Skeletal muscle tissue (tissue), 4 donors: ENCODE measurements around the gene CTNND2. TPM values are rescaled to one million over a fixed set of nuclear protein-coding genes. Genes with fewer than 3 reads are reported as not detected.

Source experiments
- H3K27ac ChIP-seq: one replicate; pipeline ENCODE4 v1.7.0; 2013; ENCODE audit warnings: mild to moderate bottlenecking, low read depth, low read length, inconsistent platforms
- H3K27me3 ChIP-seq, 3 donors: one replicate each; pipeline ENCODE4 v1.7.0; 2013; ENCODE audit warnings: low read length in 3 of 3; ENCODE audit not compliant: control insufficient read depth in 3 of 3, insufficient read depth in 3 of 3
- H3K36me3 ChIP-seq, 3 donors: one replicate each; pipeline ENCODE4 v1.7.0; 2013; ENCODE audit warnings: low read length in 3 of 3; ENCODE audit not compliant: control insufficient read depth in 3 of 3, insufficient read depth in 3 of 3
- H3K4me1 ChIP-seq, 3 donors: one replicate each; pipeline ENCODE4 v1.7.0; 2013; ENCODE audit warnings: low read length in 3 of 3, mild to moderate bottlenecking in 3 of 3; ENCODE audit not compliant: control insufficient read depth in 3 of 3, insufficient read depth in 3 of 3
- H3K4me3 ChIP-seq, 3 donors: one replicate each; pipeline ENCODE4 v1.7.0; 2013; ENCODE audit warnings: low read length in 3 of 3
- H3K9ac ChIP-seq, 3 donors: one replicate each; pipeline ENCODE4 v1.7.0; 2013; ENCODE audit warnings: low read length in 3 of 3, mild to moderate bottlenecking in 3 of 3, moderate library complexity in 2 of 3, low read depth in 1 of 3
- H3K9me3 ChIP-seq, 3 donors: one replicate each; pipeline ENCODE4 v1.7.0; 2013; ENCODE audit warnings: low read length in 3 of 3; ENCODE audit not compliant: control insufficient read depth in 3 of 3
- total RNA-seq: library from RNA; depleted of rRNA; stranded (reverse); fragments of >200 nt; gene quantifications from one replicate; pipeline ENCODE4 v1.2.3, GENCODE V29; 2014
- donor health status: Osteomylitis.

Gene CTNND2
- total RNA-seq, 1 donor from 2014 or later: 0.52 TPM

- Histone ChIP-seq H3K9ac (no peak overlapping the region), H3K9me3 (no peaks in the 10 kb centered on the region), H3K4me1 (no peaks in the 10 kb centered on the region), H3K27ac (no peak overlapping the region), H3K4me3 (no peak overlapping the region), H3K36me3 (no peaks in the 10 kb centered on the region), H3K27me3 (peaks cover 0 to 14% (median 11%) of the 10 kb centered on the region in 3 donors)
These were observed 908.4 kb downstream of the CTNND2 start for GRCh38 chr5:10995891-10996290.

- no peaks in the 10 kb centered on the region for H3K36me3 ChIP-seq
- H3K4me3 ChIP-seq: no peak overlapping the region
- no peaks in the 10 kb centered on the region for H3K9me3 ChIP-seq
- H3K27me3 ChIP-seq: peaks cover 0 to 21% (median 11%) of the 10 kb centered on the region in 3 donors
- H3K9ac ChIP-seq: no peak overlapping the region
- no peak overlapping the region for H3K27ac ChIP-seq
- no peaks in the 10 kb centered on the region for H3K4me1 ChIP-seq
These were observed 909.9 kb downstream of the CTNND2 start for GRCh38 chr5:10994091-10994986.

- no peaks in the 10 kb centered on the region for H3K9me3 ChIP-seq
- H3K9ac ChIP-seq: no peak overlapping the region
- H3K4me1 ChIP-seq: peaks cover 0 to 2% (median 0%) of the 10 kb centered on the region in 3 donors
- H3K36me3 ChIP-seq: no peaks in the 10 kb centered on the region
- H3K4me3 ChIP-seq: no peak overlapping the region
- no peak overlapping the region for H3K27ac ChIP-seq
- H3K27me3 ChIP-seq: peaks cover 5 to 28% (median 15%) of the 10 kb centered on the region in 3 donors
These were observed 913.6 kb downstream of the CTNND2 start for GRCh38 chr5:10990634-10991033.

GRCh38 chr5:10989577-10990263, 914.5 kb downstream of the CTNND2 start:
- H3K9ac ChIP-seq: no peak overlapping the region
- peaks cover 0 to 2% (median 0%) of the 10 kb centered on the region in 3 donors for H3K4me1 ChIP-seq
- H3K27ac ChIP-seq: no peak overlapping the region
- no peaks in the 10 kb centered on the region for H3K9me3 ChIP-seq
- no peaks in the 10 kb centered on the region for H3K36me3 ChIP-seq
- no peak overlapping the region for H3K4me3 ChIP-seq
- peaks cover 5 to 27% (median 9%) of the 10 kb centered on the region in 3 donors for H3K27me3 ChIP-seq

GRCh38 chr5:10988622-10989021, 915.6 kb downstream of the CTNND2 start:
- H3K36me3 ChIP-seq: no peaks in the 10 kb centered on the region
- no peak overlapping the region for H3K27ac ChIP-seq
- no peak overlapping the region for H3K9ac ChIP-seq
- peaks cover 0 to 2% (median 0%) of the 10 kb centered on the region in 3 donors for H3K4me1 ChIP-seq
- H3K9me3 ChIP-seq: no peaks in the 10 kb centered on the region
- H3K4me3 ChIP-seq: no peak overlapping the region
- H3K27me3 ChIP-seq: peaks cover 5 to 23% (median 6%) of the 10 kb centered on the region in 3 donors

- Histone ChIP-seq H3K4me1 (peaks cover 0 to 2% (median 0%) of the 10 kb centered on the region in 3 donors), H3K27ac (no peak overlapping the region), H3K9ac (no peak overlapping the region), H3K36me3 (no peaks in the 10 kb centered on the region), H3K27me3 (peaks cover 5 to 23% (median 6%) of the 10 kb centered on the region in 3 donors), H3K9me3 (no peaks in the 10 kb centered on the region), H3K4me3 (no peak overlapping the region)
These were observed 916.2 kb downstream of the CTNND2 start for GRCh38 chr5:10987925-10988504.

GRCh38 chr5:10987276-10987924, 916.8 kb downstream of the CTNND2 start:
- no peak overlapping the region for H3K9ac ChIP-seq
- no peaks in the 10 kb centered on the region for H3K36me3 ChIP-seq
- no peak overlapping the region for H3K4me3 ChIP-seq
- no peaks in the 10 kb centered on the region for H3K9me3 ChIP-seq
- peaks cover 5 to 20% (median 6%) of the 10 kb centered on the region in 3 donors for H3K27me3 ChIP-seq
- H3K4me1 ChIP-seq: peaks cover 0 to 2% (median 0%) of the 10 kb centered on the region in 3 donors
- H3K27ac ChIP-seq: no peak overlapping the region

GRCh38 chr5:10985721-10986110, 918.5 kb downstream of the CTNND2 start:
- H3K9ac ChIP-seq: no peak overlapping the region
- no peak overlapping the region for H3K4me3 ChIP-seq
- peaks cover 0 to 2% (median 0%) of the 10 kb centered on the region in 3 donors for H3K4me1 ChIP-seq
- H3K27me3 ChIP-seq: peaks cover 5 to 17% (median 6%) of the 10 kb centered on the region in 3 donors
- no peaks in the 10 kb centered on the region for H3K9me3 ChIP-seq
- no peak overlapping the region for H3K27ac ChIP-seq
- H3K36me3 ChIP-seq: no peaks in the 10 kb centered on the region

- Histone ChIP-seq H3K27me3 (peaks cover 5 to 14% (median 6%) of the 10 kb centered on the region in 3 donors), H3K9ac (no peak overlapping the region), H3K36me3 (no peaks in the 10 kb centered on the region), H3K27ac (no peak overlapping the region), H3K9me3 (no peaks in the 10 kb centered on the region), H3K4me1 (peaks cover 0 to 2% (median 0%) of the 10 kb centered on the region in 3 donors), H3K4me3 (no peak overlapping the region)
These were observed 919.0 kb downstream of the CTNND2 start for GRCh38 chr5:10985091-10985720.
